Neuronal stem cell (in vitro differentiated cells): ENCODE results near the gene PLA2G3.

ENCODE experiments used
- DNase-seq: peaks from one replicate; pipeline ENCODE4 v3.0.0-alpha.2; 2013; ENCODE audit warnings: low spot score
- H2AFZ ChIP-seq: one replicate; pipeline ENCODE4 v1.6.1; 2013; ENCODE audit warnings: mild to moderate bottlenecking, low read length, inconsistent platforms
- H2AK5ac ChIP-seq: 2 replicates; pipeline ENCODE4 v1.6.1; 2013; ENCODE audit warnings: low read depth, mild to moderate bottlenecking, inconsistent platforms, low read length, moderate library complexity, mixed read lengths
- H2BK120ac ChIP-seq: 2 replicates; pipeline ENCODE4 v1.6.1; 2013; ENCODE audit warnings: low read depth, mild to moderate bottlenecking, inconsistent platforms, low read length, moderate library complexity, mixed read lengths
- H2BK12ac ChIP-seq: one replicate; pipeline ENCODE4 v1.6.1; 2013; ENCODE audit warnings: low read length, inconsistent platforms
- H2BK15ac ChIP-seq: 2 replicates; pipeline ENCODE4 v1.6.1; 2013; ENCODE audit warnings: mild to moderate bottlenecking, low read length, inconsistent platforms, mixed read lengths
- H2BK5ac ChIP-seq: one replicate; pipeline ENCODE4 v1.6.1; 2013; ENCODE audit warnings: inconsistent platforms, mild to moderate bottlenecking, low read length, moderate library complexity
- H3K14ac ChIP-seq: one replicate; pipeline ENCODE4 v1.6.1; 2013; ENCODE audit warnings: low read length, inconsistent platforms
- H3K18ac ChIP-seq: 2 replicates; pipeline ENCODE4 v1.6.1; 2013; ENCODE audit warnings: low read length, inconsistent platforms
- H3K23ac ChIP-seq: 2 replicates; pipeline ENCODE4 v1.6.1; 2013; ENCODE audit warnings: low read depth, mild to moderate bottlenecking, mixed read lengths, low read length, inconsistent platforms; ENCODE audit not compliant: poor library complexity
- H3K27ac ChIP-seq: replicated peaks from 3 replicates; pipeline ENCODE4 v1.5.1; 2013; ENCODE audit warnings: low read length, inconsistent platforms
- H3K27me3 ChIP-seq, 3 experiments: 2 replicates each; pipeline ENCODE4 v1.6.1; 2013; ENCODE audit warnings: low read length in 3 of 3, mild to moderate bottlenecking in 2 of 3, inconsistent platforms in 1 of 3, low read depth in 1 of 3, mixed read lengths in 1 of 3, moderate library complexity in 1 of 3; ENCODE audit not compliant: control insufficient read depth in 3 of 3, insufficient read depth in 3 of 3
- H3K36me3 ChIP-seq, 2 donors: replicated peaks in 1 of 2; 2 replicates each; pipeline ENCODE4 v1.6.1; 2013; ENCODE audit warnings: low read length in 2 of 2; ENCODE audit not compliant: control insufficient read depth in 2 of 2, insufficient read depth in 2 of 2
- H3K4ac ChIP-seq: 2 replicates; pipeline ENCODE4 v1.6.1; 2013; ENCODE audit warnings: inconsistent platforms, mild to moderate bottlenecking, low read length, moderate library complexity
- H3K4me1 ChIP-seq, 2 donors: 1 replicate in 1 of 2; 2 replicates in 1 of 2; pipeline ENCODE4 v1.6.1; 2013; ENCODE audit warnings: low read length in 2 of 2, low read depth in 1 of 2; ENCODE audit not compliant: control insufficient read depth in 2 of 2, insufficient read depth in 1 of 2
- H3K4me2 ChIP-seq: one replicate; pipeline ENCODE4 v1.6.1; 2013; ENCODE audit warnings: mild to moderate bottlenecking, low read length, inconsistent platforms; ENCODE audit not compliant: insufficient read depth, poor library complexity, severe bottlenecking
- H3K4me3 ChIP-seq, 2 donors: 2 replicates each; pipeline ENCODE4 v1.5.1; 2013; ENCODE audit warnings: low read length in 2 of 2, mild to moderate bottlenecking in 2 of 2, inconsistent platforms in 1 of 2, moderate library complexity in 1 of 2
- H3K79me1 ChIP-seq: one replicate; pipeline ENCODE4 v1.6.1; 2013; ENCODE audit warnings: low read depth, mild to moderate bottlenecking, inconsistent platforms, low read length, moderate library complexity
- H3K9ac ChIP-seq: one replicate; pipeline ENCODE4 v1.6.1; 2013; ENCODE audit warnings: mild to moderate bottlenecking, low read depth, low read length, inconsistent platforms; ENCODE audit not compliant: poor library complexity
- H3K9me3 ChIP-seq, 2 donors: replicated peaks in 1 of 2; 2 replicates each; pipeline versions ENCODE3 to v1.6.1; 2013; ENCODE audit warnings: low read length in 2 of 2, mild to moderate bottlenecking in 2 of 2, inconsistent platforms in 1 of 2, low read depth in 1 of 2, mixed read lengths in 1 of 2, moderate library complexity in 1 of 2; ENCODE audit not compliant: control insufficient read depth in 2 of 2, insufficient read depth in 1 of 2
- H4K8ac ChIP-seq: one replicate; pipeline ENCODE4 v1.6.1; 2013; ENCODE audit warnings: low read depth, mild to moderate bottlenecking, inconsistent platforms, low read length, moderate library complexity
- H4K91ac ChIP-seq: one replicate; pipeline ENCODE4 v1.6.1; 2013; ENCODE audit warnings: low read length, low read depth, mild to moderate bottlenecking, inconsistent platforms; ENCODE audit not compliant: poor library complexity
- WGBS, 2 donors: extraction: QIAGEN DNeasy Blood & Tissue Kit; methylation state at CpG; one replicate each; pipeline ENCODE4 v1.1.7; 2013; ENCODE audit warnings: missing lambda C conversion rate in 2 of 2, mixed read lengths in 1 of 2; ENCODE audit not compliant: insufficient read length in 2 of 2, insufficient replicate concordance in 1 of 2; ENCODE audit errors: extremely low coverage in 2 of 2; 5-methylcytosine and 5-hydroxymethylcytosine counted together
- small RNA-seq: library from polyadenylated mRNA; stranded (forward); fragments of <200 nt; extraction: miRNeasy Mini kit (QIAGEN cat#:217004); gene quantifications from one replicate; pipeline ENCODE3, GENCODE V24; 2013; ENCODE audit not compliant: insufficient read depth

The PLA2G3 gene

DNA sequence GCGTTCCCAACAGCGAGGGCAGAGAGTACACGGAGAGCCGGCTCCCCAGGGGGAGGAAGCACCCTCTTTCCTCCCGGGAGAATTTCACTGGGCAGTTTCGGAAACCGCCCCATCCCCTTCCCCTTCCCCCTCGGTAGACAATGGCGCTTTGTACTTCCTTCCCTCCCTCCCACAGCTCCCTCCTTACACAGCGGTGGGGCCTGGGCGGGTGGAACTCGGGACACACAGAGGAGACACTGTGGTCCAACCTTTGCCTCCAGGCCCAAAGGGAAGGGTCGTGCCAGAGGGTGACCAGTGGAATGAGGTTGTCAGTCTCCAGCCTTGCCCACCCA, 54.8 kb downstream of the PLA2G3 start:
- H3K27me3 ChIP-seq: no peaks in the 10 kb centered on the region
- peaks cover 7 to 28% of the 10 kb centered on the region in 2 donors for H3K4me1 ChIP-seq
- WGBS, 2 donors: no CpG with 5 or more reads among the region's 13 CpGs
- H4K8ac ChIP-seq: no peak overlapping the region
- H2BK5ac ChIP-seq: peak overlapping the region; percentile 55
- no peak overlapping the region for H3K23ac ChIP-seq
- DNase-seq: no peak
- H2AFZ ChIP-seq: no peak overlapping the region
- H2BK12ac ChIP-seq: no peak overlapping the region
- H3K4ac ChIP-seq: no peak overlapping the region
- peak overlapping the region; percentile 79 for H3K4me2 ChIP-seq
- no peaks in the 10 kb centered on the region for H3K9me3 ChIP-seq
- peak overlapping the region; percentile 96 for H3K18ac ChIP-seq
- no peak overlapping the region for H3K14ac ChIP-seq
- H2AK5ac ChIP-seq: peak overlapping the region; percentile 85
- H4K91ac ChIP-seq: no peak overlapping the region
- H3K9ac ChIP-seq: peak overlapping the region; percentile 82
- no peak overlapping the region for H3K27ac ChIP-seq
- H3K79me1 ChIP-seq: peaks cover 3% of the 10 kb centered on the region
- no peak overlapping the region for H3K4me3 ChIP-seq
- H2BK15ac ChIP-seq: peak overlapping the region; percentile 68
- peaks cover 11 to 27% of the 10 kb centered on the region in 2 donors for H3K36me3 ChIP-seq
- peak overlapping the region; percentile 33 for H2BK120ac ChIP-seq

DNA sequence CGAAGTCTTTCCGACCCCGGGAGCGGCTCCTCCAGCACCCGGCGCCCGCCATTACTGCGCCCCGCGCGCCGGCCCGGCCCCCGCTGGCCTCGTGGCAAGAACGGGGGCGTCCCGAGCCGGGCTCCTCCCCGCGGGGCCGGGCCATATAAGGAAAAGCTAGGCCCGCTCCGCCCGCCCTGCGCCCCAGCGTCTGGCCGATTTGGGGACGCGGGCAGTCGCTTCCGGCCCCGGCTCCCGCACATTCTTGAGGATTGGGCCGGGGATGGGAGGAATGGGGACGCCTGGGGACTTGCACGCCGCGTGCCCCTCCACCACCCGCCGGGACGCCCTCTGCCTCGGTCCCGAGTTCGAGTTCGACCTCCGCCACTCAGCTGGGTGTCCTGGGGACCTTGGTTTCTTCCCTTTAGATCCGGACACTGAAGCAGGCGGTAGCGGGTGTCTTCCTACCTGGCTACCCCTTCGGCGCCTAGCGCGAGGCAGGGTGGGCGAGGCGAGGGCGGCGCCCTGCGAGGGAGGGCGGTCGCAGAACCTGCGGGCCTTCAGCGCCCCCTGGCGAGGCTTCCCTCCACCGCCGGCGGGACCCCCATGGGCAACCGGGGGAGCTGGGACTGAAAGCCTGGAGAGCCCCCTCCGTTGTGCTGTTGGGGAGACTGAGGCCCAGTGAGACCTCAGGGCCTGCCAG, 55.4 kb downstream of the PLA2G3 start:
- Histone ChIP-seq H3K4ac (no peak overlapping the region), H3K4me1 (peaks cover 8 to 29% of the 10 kb centered on the region in 2 donors), H3K79me1 (peaks cover 3% of the 10 kb centered on the region), H3K23ac (peak overlapping the region; percentile 76), H4K91ac (peak overlapping the region; percentile 59), H3K9me3 (no peaks in the 10 kb centered on the region), H3K36me3 (peaks cover 9 to 26% of the 10 kb centered on the region in 2 donors), H2BK12ac (no peak overlapping the region), H3K9ac (peak overlapping the region; percentile 82), H3K4me3 (peak overlapping the region in 1 of 2 donors; percentile 83), H4K8ac (no peak overlapping the region), H3K14ac (no peak overlapping the region), H2BK120ac (peak overlapping the region; percentile 33), H3K4me2 (peak overlapping the region; percentile 79), H2AFZ (no peak overlapping the region), H2BK15ac (peak overlapping the region; percentile 68), H3K27me3 (no peaks in the 10 kb centered on the region), H2AK5ac (peak overlapping the region; percentile 85), H3K27ac (peak overlapping the region; percentile 29), H2BK5ac (peak overlapping the region; percentile 55), H3K18ac (peak overlapping the region; percentile 95)
- WGBS, 2 donors: no CpG with 5 or more reads among the region's 69 CpGs
- DNase-seq: peak; percentile 61

Small RNAs within 50 kb of the gene (small RNA-seq; reads per million reads assigned to genes)
- 19.7 reads per million, percentile 79 among the genes with 10 or more reads in this experiment for gene MIR3928
